DND-41 (cell line): Measurements from ENCODE around the gene ACVR2A.

Experiments
- ATAC-seq: fragments of 200-7000 bp; cut with Tn5 transposase; 3 replicates; pipeline ENCODE4 v1.9.1; 2021; ENCODE audit warnings: low read depth; ENCODE audit not compliant: insufficient read depth
- DNase-seq: peaks from one replicate; pipeline ENCODE4 v3.0.0-alpha.2; 2020
- H2AFZ ChIP-seq: 2 replicates; pipeline ENCODE4 v1.6.0; 2012; ENCODE audit warnings: low read depth, low read length
- H3K27ac ChIP-seq: 2 replicates; pipeline ENCODE4 v1.5.1; 2012; ENCODE audit warnings: low read length, inconsistent platforms
- H3K27me3 ChIP-seq: fragments of 200-600 bp; sonication (generic); 2 replicates; pipeline ENCODE4 v1.6.0; 2012; ENCODE audit warnings: low read length, mild to moderate bottlenecking, inconsistent platforms; ENCODE audit not compliant: insufficient read depth, poor library complexity
- H3K36me3 ChIP-seq: 2 replicates; pipeline ENCODE4 v1.5.1; 2012; ENCODE audit warnings: low read length, inconsistent platforms; ENCODE audit not compliant: insufficient read depth
- H3K4me1 ChIP-seq: 2 replicates; pipeline ENCODE4 v1.5.1; 2012; ENCODE audit warnings: mild to moderate bottlenecking, low read length; ENCODE audit not compliant: insufficient read depth
- H3K4me2 ChIP-seq: 2 replicates; pipeline ENCODE4 v1.6.0; 2012; ENCODE audit warnings: mild to moderate bottlenecking, moderate library complexity, low read length, inconsistent platforms; ENCODE audit not compliant: insufficient read depth
- H3K4me3 ChIP-seq, 2 experiments: fragments of 200-600 bp in 1 of 2; shearing (Covaris generic) in 1 of 2; 2 replicates each; pipeline ENCODE4 v1.5.1; 2012 to 2016; ENCODE audit warnings: inconsistent platforms in 2 of 2, low read length in 2 of 2, mild to moderate bottlenecking in 2 of 2, low read depth in 1 of 2, moderate library complexity in 1 of 2
- H3K79me2 ChIP-seq: 2 replicates; pipeline ENCODE4 v1.6.0; 2012; ENCODE audit warnings: low read length, inconsistent platforms; ENCODE audit not compliant: insufficient read depth
- H3K9ac ChIP-seq: 2 replicates; pipeline ENCODE4 v1.6.0; 2012; ENCODE audit warnings: low read depth, mild to moderate bottlenecking, inconsistent platforms, low read length, moderate library complexity
- H3K9me3 ChIP-seq: 2 replicates; pipeline ENCODE4 v1.5.1; 2012; ENCODE audit warnings: low read length, moderate library complexity, mild to moderate bottlenecking, inconsistent platforms; ENCODE audit not compliant: insufficient read depth, severe bottlenecking
- H4K20me1 ChIP-seq: 2 replicates; pipeline ENCODE4 v1.6.0; 2012; ENCODE audit warnings: low read length; ENCODE audit not compliant: insufficient read depth
- CTCF ChIP-seq: IDR thresholded peaks from 2 replicates; pipeline ENCODE4 v1.5.1; 2012; ENCODE audit warnings: borderline replicate concordance, low read length, moderate library complexity, mild to moderate bottlenecking; ENCODE audit not compliant: poor library complexity, severe bottlenecking; ENCODE audit errors: extremely low read depth
- EZH2 ChIP-seq: IDR thresholded peaks from 3 replicates; pipeline ENCODE4 v1.6.1; 2012; ENCODE audit warnings: borderline replicate concordance, low read depth, mild to moderate bottlenecking, moderate library complexity, low read length, inconsistent platforms; ENCODE audit not compliant: severe bottlenecking

The ACVR2A gene

DNA sequence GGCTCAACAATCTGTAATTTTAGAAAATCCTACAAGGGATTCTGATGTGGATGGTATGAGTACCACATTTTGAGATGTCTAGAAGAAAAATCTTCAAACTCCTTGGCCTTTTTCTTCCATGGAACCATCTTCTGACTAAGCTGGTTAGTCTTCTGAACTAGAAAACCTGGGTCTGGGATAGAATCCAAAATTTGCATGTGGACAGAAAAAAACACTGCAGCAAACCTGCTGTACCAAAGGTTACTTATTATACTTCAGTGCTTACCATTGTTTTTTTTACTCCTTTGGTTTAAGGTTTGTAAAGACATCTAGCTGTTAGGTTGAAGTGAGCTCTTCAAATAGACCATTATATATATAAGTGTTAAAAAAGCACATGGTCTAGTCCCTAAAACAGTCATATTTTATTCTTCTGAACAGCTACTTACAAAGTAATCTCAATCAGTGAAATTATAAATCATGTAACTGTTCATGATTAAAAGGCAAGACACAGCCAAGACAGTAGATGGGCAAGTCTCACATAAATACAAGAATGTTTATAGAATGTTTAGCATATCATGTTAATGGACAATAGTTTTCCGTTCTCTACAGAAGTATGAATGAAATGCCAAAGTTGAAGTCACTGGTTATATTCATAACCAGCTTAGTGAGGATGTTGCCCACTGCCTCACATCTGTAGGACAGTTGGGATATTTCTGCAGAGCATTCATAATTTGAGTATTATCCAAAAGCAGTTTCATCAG lies 90.2 kb downstream of the ACVR2A start:
- no peaks in the 10 kb centered on the region for H3K4me1 ChIP-seq
- DNase-seq, result no peak
- H3K27me3 ChIP-seq, result no peaks in the 10 kb centered on the region
- TF ChIP-seq EZH2 (no peak), CTCF (no peak)
- no peak overlapping the region for H3K4me3 ChIP-seq
- H3K27ac ChIP-seq, result no peak overlapping the region
- H4K20me1 ChIP-seq, result no peaks in the 10 kb centered on the region
- peaks cover 34% of the 10 kb centered on the region; the same call in 1 of the 2 replicates for H3K36me3 ChIP-seq
- no peak overlapping the region for H3K4me2 ChIP-seq
- no peak for ATAC-seq
- no peak overlapping the region for H3K9ac ChIP-seq
- no peaks in the 10 kb centered on the region for H3K9me3 ChIP-seq
- no peaks in the 10 kb centered on the region for H3K79me2 ChIP-seq
- H2AFZ ChIP-seq, result no peak overlapping the region

- Histone ChIP-seq H3K4me1 (no peaks in the 10 kb centered on the region), H4K20me1 (no peaks in the 10 kb centered on the region), H3K27ac (no peak overlapping the region), H3K4me2 (no peak overlapping the region), H3K27me3 (no peaks in the 10 kb centered on the region), H3K9me3 (no peaks in the 10 kb centered on the region), H2AFZ (no peak overlapping the region), H3K9ac (no peak overlapping the region), H3K4me3 (no peak overlapping the region), H3K36me3 (peaks cover 30% of the 10 kb centered on the region; the same call in 1 of the 2 replicates), H3K79me2 (no peaks in the 10 kb centered on the region)
- no peak for DNase-seq
- ATAC-seq, result peak; percentile 68
- TF ChIP-seq CTCF (peak; percentile 85), EZH2 (no peak)
Observed at GRCh38 chr2:147937744-147938349, 93.0 kb downstream of the ACVR2A start.

DNA sequence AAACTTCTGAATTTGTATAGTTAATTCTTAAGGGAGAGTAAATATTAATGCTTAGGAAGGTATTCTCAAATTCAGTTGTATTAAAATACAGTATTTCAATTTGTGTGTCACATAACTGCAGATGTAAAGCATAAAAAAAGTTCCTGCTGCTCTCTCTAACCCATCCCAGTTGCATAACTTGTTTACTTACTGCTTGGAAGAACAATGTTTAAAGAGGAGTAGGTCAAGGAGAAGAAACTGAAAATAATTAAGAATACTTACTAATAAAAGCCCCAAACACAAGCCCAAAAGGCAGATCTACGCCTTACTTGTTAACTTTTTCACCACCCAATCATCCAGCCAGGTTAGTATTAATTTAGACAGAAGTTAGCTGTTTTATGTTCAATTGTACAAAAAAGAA lies 94.5 kb downstream of the ACVR2A start:
- no peaks in the 10 kb centered on the region for H3K4me1 ChIP-seq
- H3K9me3 ChIP-seq, result no peaks in the 10 kb centered on the region
- H3K4me3 ChIP-seq, result no peak overlapping the region
- no peak overlapping the region for H3K27ac ChIP-seq
- no peak overlapping the region for H3K4me2 ChIP-seq
- H2AFZ ChIP-seq, result no peak overlapping the region
- H3K9ac ChIP-seq, result no peak overlapping the region
- no peaks in the 10 kb centered on the region for H4K20me1 ChIP-seq
- H3K36me3 ChIP-seq, result peaks cover 23% of the 10 kb centered on the region; the same call in 1 of the 2 replicates
- no peaks in the 10 kb centered on the region for H3K79me2 ChIP-seq
- ATAC-seq (no peak), DNase-seq (no peak)
- no peak for TF ChIP-seq CTCF
- TF ChIP-seq EZH2, result no peak
- no peaks in the 10 kb centered on the region for H3K27me3 ChIP-seq
